Activated CD8-positive, alpha-beta memory T cell treated with anti-CD3 and anti-CD28 coated beads for 1 hour (primary cell): ENCODE measurements around the gene COPZ2.
A peak's percentile ranks its signal among the peaks of the same experiment; 100 is the strongest.
"Not testable (repeated sequence)": the region's sequence is repeated elsewhere in the genome, so short reads cannot be mapped to it uniquely, and the experiment has no call there.

ENCODE experiments used
- DNase-seq, 2 donors: peaks; one replicate each; pipeline ENCODE4 v3.0.0-alpha.2; 2020; ENCODE audit warnings: low read depth in 1 of 2; ENCODE audit errors: extremely low read depth in 1 of 2

Gene COPZ2

GRCh38 chr17:47988445-47988844 is 49.2 kb downstream of the COPZ2 start:
- not testable (repeated sequence) for DNase-seq

- no peak for DNase-seq
Measured at GRCh38 chr17:47987240-47987835, 50.3 kb downstream of the COPZ2 start.

- no peak for DNase-seq
Measured at GRCh38 chr17:47986520-47986919, 51.1 kb downstream of the COPZ2 start.

GRCh38 chr17:47983492-47984223 is 53.9 kb downstream of the COPZ2 start:
- no peak for DNase-seq

GRCh38 chr17:47982645-47983390 is 54.8 kb downstream of the COPZ2 start:
- DNase-seq: no peak

- DNase-seq: no peak
Measured at GRCh38 chr17:47982091-47982617, 55.4 kb downstream of the COPZ2 start.

GRCh38 chr17:47981462-47981861 is 56.1 kb downstream of the COPZ2 start:
- DNase-seq: no peak

- DNase-seq: no peak
Measured at GRCh38 chr17:47980541-47980940, 57.1 kb downstream of the COPZ2 start.

- DNase-seq: peak in 1 of 2 donors; percentile 34
Measured at GRCh38 chr17:47978324-47978723, 59.3 kb downstream of the COPZ2 start.
